GM18520 (cell line): ENCODE measurements around the gene BAZ1B.
"Not testable (repeated sequence)": the region's sequence is repeated elsewhere in the genome, so short reads cannot be mapped to it uniquely, and the experiment has no call there.

Source experiments
- ATAC-seq: cut with Tn5 transposase; IDR thresholded peaks from one replicate; pipeline ENCODE4 v1.9.1; 2021; ENCODE audit not compliant: unreplicated experiment

BAZ1B gene

DNA sequence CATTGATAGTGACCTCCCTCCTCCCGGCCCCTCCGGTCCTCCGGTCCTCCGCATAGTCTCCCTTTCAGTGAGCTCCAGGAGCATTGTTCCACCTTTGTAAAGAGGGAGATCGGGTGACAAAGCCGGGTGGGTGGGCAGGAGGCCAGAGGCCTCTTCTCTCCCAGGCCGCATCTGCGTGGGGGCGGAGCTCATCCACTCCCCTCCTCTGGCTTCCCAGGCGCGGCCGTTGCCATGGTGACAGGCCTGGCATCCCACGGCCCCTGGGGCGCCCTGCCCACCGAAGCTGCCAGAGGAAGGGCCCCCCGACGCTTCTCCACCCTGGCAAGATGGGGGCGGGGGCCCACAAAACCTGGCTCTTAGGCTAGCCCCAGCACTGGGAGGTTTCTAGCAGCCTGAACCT lies 92.9 kb downstream of the BAZ1B start:
- no peak for ATAC-seq

GRCh38 chr7:73427902-73428787 lies 93.9 kb downstream of the BAZ1B start:
- no peak for ATAC-seq

DNA sequence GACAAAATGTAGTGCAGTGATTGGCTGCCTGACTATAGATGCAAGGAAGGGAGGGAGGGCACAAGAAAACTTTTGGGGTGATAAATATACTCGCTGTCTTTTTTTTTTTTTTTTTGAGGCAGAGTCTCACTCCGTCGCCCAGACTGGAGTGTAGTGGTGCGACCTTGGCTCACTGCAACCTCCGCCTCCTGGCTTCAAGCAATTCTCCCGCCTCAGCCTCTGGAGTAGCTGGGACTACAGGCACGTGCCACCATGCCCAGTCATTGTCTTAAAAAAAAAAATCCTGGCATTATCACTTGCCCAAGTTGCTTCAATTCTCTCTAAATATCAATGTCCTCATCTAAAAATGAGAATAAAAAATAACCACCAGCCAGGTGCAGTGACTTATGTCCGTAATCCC lies 96.1 kb downstream of the BAZ1B start:
- no peak for ATAC-seq

DNA sequence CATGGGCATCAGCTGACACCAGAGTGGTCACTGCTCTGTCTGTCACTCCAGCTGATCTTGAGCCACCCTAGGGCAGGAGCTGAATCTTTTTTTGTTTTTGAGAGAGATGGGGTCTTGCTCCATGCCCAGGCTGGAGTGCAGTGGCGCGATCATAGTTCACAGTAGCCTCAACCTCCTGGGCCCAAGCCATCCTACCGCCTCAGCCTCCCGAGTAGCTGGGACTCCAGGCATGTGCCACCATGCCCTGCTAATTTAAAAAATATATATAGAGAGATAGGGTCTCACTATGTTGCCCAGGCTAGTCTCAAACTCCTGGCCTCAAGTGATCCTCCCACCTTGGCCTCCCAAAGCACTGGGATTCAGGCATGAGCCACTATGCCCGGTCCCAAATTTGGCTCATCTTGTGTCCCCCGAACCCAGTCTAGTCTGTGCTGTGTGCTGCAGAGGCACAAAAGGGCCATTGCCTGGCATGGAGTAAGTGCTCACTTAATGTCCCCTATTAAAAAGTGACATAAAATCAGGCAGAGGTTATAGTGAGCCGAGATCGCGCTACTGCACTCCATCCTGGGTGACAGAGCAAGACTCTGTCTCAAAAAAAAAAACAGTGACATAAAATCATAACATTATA lies 96.6 kb downstream of the BAZ1B start:
- ATAC-seq, result no peak

GRCh38 chr7:73424489-73424885 lies 97.6 kb downstream of the BAZ1B start:
- ATAC-seq, result no peak

GRCh38 chr7:73423519-73424488 lies 98.3 kb downstream of the BAZ1B start:
- no peak for ATAC-seq

DNA sequence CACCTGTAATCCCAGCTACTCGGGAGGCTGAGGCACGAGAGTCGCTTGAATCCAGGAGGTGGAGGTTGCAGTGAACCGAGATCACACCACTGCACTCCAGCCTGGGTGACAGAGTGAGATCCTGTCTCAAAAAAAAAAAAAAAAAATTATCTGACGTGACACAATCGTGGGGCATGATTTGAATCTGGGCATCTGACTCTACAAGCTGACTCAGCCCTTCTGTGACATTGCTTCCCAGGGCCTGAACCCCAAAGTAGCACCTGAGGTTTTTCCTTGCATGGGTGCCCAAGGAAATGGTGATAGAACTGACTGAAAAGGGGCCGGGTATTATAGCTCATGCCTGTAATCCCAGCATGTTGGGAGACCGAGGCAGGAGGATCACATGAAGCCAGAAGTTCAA lies 101.5 kb downstream of the BAZ1B start:
- not testable (repeated sequence) for ATAC-seq

DNA sequence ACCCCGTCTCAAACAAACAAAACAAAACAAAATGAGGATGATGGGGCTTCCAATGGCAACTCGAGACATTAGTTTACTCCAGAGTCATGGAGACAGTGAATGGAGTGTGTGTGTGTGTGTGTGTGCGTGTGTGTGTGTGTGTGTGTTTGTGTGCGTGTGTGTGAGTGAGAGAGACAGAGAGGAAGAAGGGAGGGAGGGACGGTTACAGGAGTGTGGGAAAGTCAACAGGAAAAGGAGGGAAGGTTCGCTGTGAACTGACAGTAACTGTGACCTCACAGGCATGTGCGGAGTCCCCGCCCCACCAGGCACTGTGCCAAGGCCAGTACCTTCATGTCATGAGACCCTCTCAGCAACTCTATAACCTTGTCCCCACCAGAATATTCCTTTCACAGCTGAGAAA lies 102.1 kb downstream of the BAZ1B start:
- ATAC-seq, result not testable (repeated sequence)

GRCh38 chr7:73418113-73418703 lies 103.9 kb downstream of the BAZ1B start:
- ATAC-seq, result no peak

GRCh38 chr7:73410541-73411131 lies 111.5 kb downstream of the BAZ1B start:
- not testable (repeated sequence) for ATAC-seq

GRCh38 chr7:73404860-73405259 lies 117.2 kb downstream of the BAZ1B start:
- ATAC-seq, result not testable (repeated sequence)

DNA sequence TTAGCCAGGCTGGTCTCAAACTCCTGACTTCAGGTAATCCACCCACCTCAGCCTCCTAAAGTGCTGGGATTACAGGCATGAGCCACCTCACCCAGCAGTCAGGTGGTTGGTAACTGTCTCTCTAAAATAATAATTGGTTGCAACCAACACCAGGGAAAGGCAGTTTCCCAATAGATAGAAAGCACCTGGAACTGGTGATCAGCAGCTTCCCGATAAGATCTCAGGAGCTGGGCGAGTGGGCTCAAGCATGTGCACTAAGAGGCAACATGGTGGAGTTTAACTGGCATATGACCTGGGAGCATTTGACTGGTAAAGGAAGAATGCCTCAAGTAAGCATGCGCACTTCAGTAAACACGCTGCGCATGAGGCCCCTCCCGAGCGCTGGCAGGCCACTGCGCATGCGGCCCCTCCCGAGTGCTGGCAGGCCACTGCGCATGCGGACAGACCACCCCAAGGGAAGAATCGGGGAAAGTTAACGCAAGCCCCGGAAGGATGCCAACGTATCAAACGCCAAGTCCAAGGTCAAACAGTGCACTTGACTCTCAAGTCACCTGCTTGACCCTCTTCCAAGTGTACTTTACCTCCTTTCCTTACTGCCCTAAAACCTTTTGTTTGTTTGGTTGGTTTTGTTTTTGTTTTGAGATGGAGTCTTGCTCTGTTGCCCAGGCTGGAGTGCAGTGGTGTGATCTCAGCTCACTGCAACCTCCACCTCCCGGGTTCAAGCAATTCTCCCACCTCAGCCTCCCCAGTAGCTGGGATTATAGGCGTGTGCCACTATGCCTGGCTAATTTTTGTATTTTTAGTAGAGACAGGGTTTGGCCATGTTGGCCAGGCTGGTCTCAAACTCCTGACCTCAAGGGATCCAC lies 122.7 kb downstream of the BAZ1B start:
- ATAC-seq, result not testable (repeated sequence)

DNA sequence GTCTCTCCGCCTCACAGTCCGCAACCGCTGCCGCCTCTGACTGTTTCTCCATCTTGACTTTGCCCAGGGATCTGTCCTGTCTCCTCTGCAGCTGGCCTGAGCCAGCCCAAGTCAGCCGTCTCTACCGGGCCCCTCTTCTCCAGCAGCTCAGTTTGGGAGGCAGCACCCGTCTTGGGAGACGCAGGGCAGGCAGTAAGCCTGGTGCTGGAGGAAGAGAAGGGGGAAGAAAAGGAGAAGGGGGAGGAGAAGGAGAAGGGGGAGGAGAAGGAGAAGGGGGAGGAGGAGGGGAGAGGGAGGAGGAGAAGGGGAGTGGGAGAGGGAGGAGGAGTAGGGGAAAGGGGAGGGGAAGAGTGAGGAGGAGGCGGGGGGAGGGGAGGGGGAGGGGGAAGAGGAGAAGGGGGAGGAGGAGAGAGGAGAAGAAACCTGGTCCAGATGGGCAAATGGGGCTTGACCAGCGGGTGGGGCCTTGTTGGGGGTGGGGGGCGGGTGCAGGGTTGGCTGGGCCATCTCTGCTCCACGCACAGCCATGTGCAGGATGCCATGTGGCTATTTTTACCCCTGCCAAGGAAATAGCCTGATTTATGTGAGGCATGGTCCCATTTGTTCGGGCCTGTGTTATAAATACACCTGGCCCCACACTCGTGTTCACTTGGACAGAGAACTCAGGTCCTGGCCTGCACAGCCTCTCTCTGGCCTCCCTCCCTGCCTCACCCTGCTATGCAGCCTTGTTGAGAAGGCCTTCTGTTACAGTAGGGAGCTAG lies 124.4 kb downstream of the BAZ1B start:
- no peak for ATAC-seq

GRCh38 chr7:73395538-73396503 lies 126.3 kb downstream of the BAZ1B start:
- no peak for ATAC-seq

GRCh38 chr7:73394422-73394821 lies 127.7 kb downstream of the BAZ1B start:
- no peak for ATAC-seq

DNA sequence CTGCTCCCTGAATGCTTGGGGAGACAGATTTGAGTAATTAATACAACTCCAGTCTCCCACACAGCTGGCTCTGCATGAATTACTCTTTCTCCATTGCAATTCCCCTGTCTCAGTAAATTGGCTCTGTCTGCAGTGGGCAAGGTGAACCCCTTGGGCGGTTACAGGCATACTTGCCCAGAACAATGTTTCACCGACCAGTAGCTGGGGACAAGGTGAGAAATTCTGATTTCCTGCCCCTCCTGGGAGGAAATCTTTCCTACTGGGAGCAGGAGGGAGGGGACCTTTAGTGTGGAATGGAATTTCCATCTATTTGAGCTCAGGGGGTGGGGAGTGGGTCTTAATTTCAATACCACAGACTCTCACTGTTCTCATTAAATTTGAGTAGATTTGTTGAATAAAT lies 130.7 kb downstream of the BAZ1B start:
- ATAC-seq, result no peak
